T-cell (primary cell): ENCODE measurements around the gene SLC9A1. TPM values are rescaled to one million over a fixed set of nuclear protein-coding genes. Genes with fewer than 3 reads are reported as not detected.

Experiments
- ATAC-seq, 4 experiments: fragments of 200-7000 bp in 3 of 4; fragments of 150-1000 bp in 1 of 4; cut with Tn5 transposase; replicated peaks in 1 of 4; 1 replicate in 3 of 4; 2 replicates in 1 of 4; pipeline ENCODE4 v1.10.0; 2021; ENCODE audit warnings: moderate library complexity in 3 of 4, mild to moderate bottlenecking in 2 of 4, moderate number of reproducible peaks in 1 of 4
- CTCF ChIA-PET, 2 donors: fragments of 300-600 bp; sonication (Branson Sonifier 250); formaldehyde crosslinking; loops; one replicate each; lab custom pipeline; 2022; ENCODE audit warnings: antibody characterized with exemption in 2 of 2; lab: Charles Lee
- POLR2A ChIA-PET, 2 donors: fragments of 300-600 bp; sonication (Branson Sonifier 250); formaldehyde crosslinking; loops; one replicate each; lab custom pipeline; 2022; ENCODE audit warnings: antibody characterized with exemption in 2 of 2; lab: Charles Lee
- DNase-seq, 35 experiments: peaks; one replicate each; pipeline versions ENCODE4 v3.0.0 to v3.0.0-alpha.2; 2013 to 2023
- H3K27ac ChIP-seq: one replicate; pipeline ENCODE4 v1.5.1; 2013; ENCODE audit warnings: low read length
- H3K27me3 ChIP-seq, 2 experiments: replicated peaks in 1 of 2; 1 replicate in 1 of 2; 2 replicates in 1 of 2; pipeline versions ENCODE4 v1.6.1 to v1.7.0; 2013; ENCODE audit warnings: low read length in 1 of 2, mixed read lengths in 1 of 2; ENCODE audit not compliant: control insufficient read depth in 2 of 2, insufficient read depth in 2 of 2; ENCODE audit errors: extremely low read depth in 1 of 2
- H3K36me3 ChIP-seq, 2 donors: 1 replicate in 1 of 2; 2 replicates in 1 of 2; pipeline versions ENCODE4 v1.6.1 to v1.7.0; 2013; ENCODE audit warnings: low read length in 1 of 2; ENCODE audit not compliant: control insufficient read depth in 2 of 2, insufficient read depth in 1 of 2; ENCODE audit errors: extremely low read depth in 1 of 2
- H3K4me1 ChIP-seq, 2 experiments: 1 replicate in 1 of 2; 2 replicates in 1 of 2; pipeline versions ENCODE4 v1.6.1 to v1.7.0; 2013; ENCODE audit warnings: low read length in 2 of 2, mixed read lengths in 1 of 2; ENCODE audit not compliant: insufficient read depth in 2 of 2, control insufficient read depth in 1 of 2; ENCODE audit errors: extremely low read depth in 1 of 2
- H3K4me3 ChIP-seq, 2 donors: 1 replicate in 1 of 2; 2 replicates in 1 of 2; pipeline versions ENCODE4 v1.5.1 to v1.7.0; 2013; ENCODE audit warnings: mild to moderate bottlenecking in 2 of 2, low read length in 1 of 2, moderate library complexity in 1 of 2; ENCODE audit not compliant: control insufficient read depth in 1 of 2; ENCODE audit errors: extremely low read depth in 1 of 2
- H3K9me3 ChIP-seq: 2 replicates; pipeline ENCODE4 v1.7.0; 2013
- H3K27ac Mint-ChIP-seq, 2 donors: one replicate each; pipeline ENCODE4 v1.8.0; 2020 to 2021; ENCODE audit warnings: mild to moderate bottlenecking in 2 of 2, mixed read lengths in 2 of 2
- H3K27me3 Mint-ChIP-seq, 2 donors: one replicate each; pipeline ENCODE4 v1.8.0; 2021 to 2022; ENCODE audit warnings: mixed read lengths in 2 of 2
- H3K36me3 Mint-ChIP-seq: one replicate; pipeline ENCODE4 v1.8.0; 2021; ENCODE audit warnings: mixed read lengths
- H3K4me1 Mint-ChIP-seq, 3 donors: one replicate each; pipeline ENCODE4 v1.8.0; 2020 to 2022; ENCODE audit warnings: mixed read lengths in 3 of 3, mild to moderate bottlenecking in 1 of 3
- H3K4me3 Mint-ChIP-seq, 3 donors: one replicate each; pipeline ENCODE4 v1.8.0; 2020 to 2022; ENCODE audit warnings: mild to moderate bottlenecking in 3 of 3, mixed read lengths in 3 of 3, moderate library complexity in 3 of 3
- H3K9me3 Mint-ChIP-seq, 3 donors: one replicate each; pipeline ENCODE4 v1.8.0; 2020 to 2022; ENCODE audit warnings: mixed read lengths in 3 of 3
- WGBS: methylation state at CpG from one replicate; pipeline ENCODE4 v1.1.5; 2013; ENCODE audit warnings: missing lambda C conversion rate; ENCODE audit not compliant: insufficient coverage; 5-methylcytosine and 5-hydroxymethylcytosine counted together
- total RNA-seq, 35 experiments: library from RNA in 6 of 35; stranded (reverse) in 6 of 35; fragments of 120-200 nt in 1 of 35; gene quantifications; one replicate each; pipeline versions ENCODE4 v1.2.1 to v1.2.4 and lab custom pipeline; 2013 to 2026

Gene SLC9A1
- total RNA-seq, 5 donors from 2014 or later (not counting 1 experiment from before 2014, with no cell fraction given) = 14.6 to 24.4 (median 18.5) TPM

- POLR2A ChIA-PET = interaction anchor here in 1 of 2 donors (0.7 kb wide), 1 partner anchor 133 kb away, joined by 5 read pairs; the partner anchor contains the start of gene NUDC
- Histone ChIP-seq H3K27me3 (no peaks in the 10 kb centered on the region), H3K9me3 (no peaks in the 10 kb centered on the region), H3K27ac (no peak overlapping the region), H3K36me3 (no peaks in the 10 kb centered on the region), H3K4me3 (no peak overlapping the region), H3K4me1 (no peaks in the 10 kb centered on the region)
- WGBS = 77% methylated on average over 5 of the region's 6 CpGs
- CTCF ChIA-PET = interaction anchor here (0.5 to 1.0 kb wide), 6 partner anchors 8 to 213 kb away, joined by 3 to 10 read pairs (median 5); no protein-coding TSS in a partner anchor
- no peak for ATAC-seq
- no peak overlapping the region for H3K4me3 Mint-ChIP-seq
- H3K36me3 Mint-ChIP-seq = no peaks in the 10 kb centered on the region
- no peak overlapping the region for H3K27ac Mint-ChIP-seq
- H3K27me3 Mint-ChIP-seq = no peaks in the 10 kb centered on the region
- DNase-seq = no peak
- H3K9me3 Mint-ChIP-seq = no peaks in the 10 kb centered on the region
- H3K4me1 Mint-ChIP-seq = no peaks in the 10 kb centered on the region
Measured at GRCh38 chr1:27053977-27054753, 100.8 kb downstream of the SLC9A1 start.

- H3K36me3 ChIP-seq = no peaks in the 10 kb centered on the region
- H3K27me3 ChIP-seq = peaks cover 0 to 9% of the 10 kb centered on the region in 2 experiments
- H3K27ac ChIP-seq = no peak overlapping the region
- Mint-ChIP-seq H3K27me3 (no peaks in the 10 kb centered on the region), H3K9me3 (no peaks in the 10 kb centered on the region), H3K36me3 (no peaks in the 10 kb centered on the region), H3K4me1 (no peaks in the 10 kb centered on the region), H3K27ac (no peak overlapping the region), H3K4me3 (no peak overlapping the region)
- ATAC-seq (no peak), DNase-seq (no peak)
- CTCF ChIA-PET = interaction anchor here in 1 of 2 donors (1.0 kb wide), 1 partner anchor 143 kb away, joined by 3 read pairs; no protein-coding TSS in a partner anchor
- H3K4me1 ChIP-seq = no peaks in the 10 kb centered on the region
- no peaks in the 10 kb centered on the region for H3K9me3 ChIP-seq
- 96% methylated on average over 3 of the region's 5 CpGs for WGBS
- H3K4me3 ChIP-seq = no peak overlapping the region
- POLR2A ChIA-PET = no interaction called here
Measured at GRCh38 chr1:27052527-27052926, 102.4 kb downstream of the SLC9A1 start.

GRCh38 chr1:27049607-27050006, 105.3 kb downstream of the SLC9A1 start:
- H3K27me3 Mint-ChIP-seq = no peaks in the 10 kb centered on the region
- ATAC-seq (no peak), DNase-seq (no peak)
- ChIA-PET POLR2A (no interaction called here), CTCF (no interaction called here)
- Histone ChIP-seq H3K36me3 (no peaks in the 10 kb centered on the region), H3K4me3 (no peak overlapping the region), H3K9me3 (no peaks in the 10 kb centered on the region), H3K4me1 (peaks cover 8 to 15% of the 10 kb centered on the region in 2 experiments), H3K27me3 (peaks cover 0 to 22% of the 10 kb centered on the region in 2 experiments), H3K27ac (no peak overlapping the region)
- H3K4me1 Mint-ChIP-seq = peaks cover 13 to 18% (median 18%) of the 10 kb centered on the region in 3 donors
- no peaks in the 10 kb centered on the region for H3K9me3 Mint-ChIP-seq
- whole genome bisulfite sequencing = no CpG with 5 or more reads among the region's 3 CpGs
- no peak overlapping the region for H3K27ac Mint-ChIP-seq
- no peaks in the 10 kb centered on the region for H3K36me3 Mint-ChIP-seq
- no peak overlapping the region for H3K4me3 Mint-ChIP-seq

GRCh38 chr1:27049100-27049499, 105.8 kb downstream of the SLC9A1 start:
- no peaks in the 10 kb centered on the region for H3K27me3 Mint-ChIP-seq
- ChIA-PET POLR2A (no interaction called here), CTCF (no interaction called here)
- DNase-seq (no peak), ATAC-seq (no peak)
- Histone ChIP-seq H3K27ac (no peak overlapping the region), H3K27me3 (peaks cover 0 to 23% of the 10 kb centered on the region in 2 experiments), H3K36me3 (no peaks in the 10 kb centered on the region), H3K4me1 (peaks cover 8 to 19% of the 10 kb centered on the region in 2 experiments), H3K4me3 (no peak overlapping the region), H3K9me3 (no peaks in the 10 kb centered on the region)
- H3K9me3 Mint-ChIP-seq = no peaks in the 10 kb centered on the region
- H3K4me1 Mint-ChIP-seq = peaks cover 16 to 23% (median 21%) of the 10 kb centered on the region in 3 donors
- no peaks in the 10 kb centered on the region for H3K36me3 Mint-ChIP-seq
- no peak overlapping the region for H3K27ac Mint-ChIP-seq
- H3K4me3 Mint-ChIP-seq = no peak overlapping the region
- no CpG with 5 or more reads among the region's 2 CpGs for WGBS

Other genes starting within 250 kb of the SLC9A1 start
- gene NR0B2, start 241.2 kb downstream of the SLC9A1 start, total RNA-seq = not detected
- 10 to 100 TPM; 39.1 to 45.7 (median 43.2) TPM for gene NUDC, start 233.4 kb downstream of the SLC9A1 start, total RNA-seq
- 1 to 10 TPM in 4 of 5 donors, under 1 TPM in 1; 0.84 to 2.8 (median 2.3) TPM for gene KDF1, start 194.7 kb downstream of the SLC9A1 start, total RNA-seq
- gene TRNP1, start 161.4 kb downstream of the SLC9A1 start, total RNA-seq = under 1 TPM in 3 of 5 donors, not detected in 2; 0.26 to 0.53 (median 0.38) TPM
- under 1 TPM in 3 of 5 donors, not detected in 2; 0.13 to 0.28 (median 0.23) TPM for gene TENT5B, start 142.3 kb downstream of the SLC9A1 start, total RNA-seq
- 10 to 100 TPM; 39.4 to 55.9 (median 50.7) TPM for gene WDTC1, start 79.5 kb upstream of the SLC9A1 start, total RNA-seq
- 10 to 100 TPM; 25.2 to 48.8 (median 43.7) TPM for gene TMEM222, start 167.0 kb upstream of the SLC9A1 start, total RNA-seq
- gene SYTL1, start 186.9 kb upstream of the SLC9A1 start, total RNA-seq = 100 to 1,000 TPM; 169 to 240 (median 199) TPM
- gene MAP3K6, start 211.8 kb upstream of the SLC9A1 start, total RNA-seq = 10 to 100 TPM in 3 of 5 donors, 1 to 10 TPM in 2; 7.0 to 31.1 (median 12.8) TPM
- under 1 TPM in 3 of 5 donors, not detected in 2; 0.26 to 0.44 (median 0.38) TPM for gene FCN3, start 219.7 kb upstream of the SLC9A1 start, total RNA-seq
- not detected for gene CD164L2, start 228.2 kb upstream of the SLC9A1 start, total RNA-seq
- gene GPR3, start 237.5 kb upstream of the SLC9A1 start, total RNA-seq = under 1 TPM in 2 of 5 donors, not detected in 3; 0.21 to 0.35 TPM